ENCODE data around the gene CNOT6. TPM values are rescaled to one million over a fixed set of nuclear protein-coding genes. Genes with fewer than 3 reads are reported as not detected.

CNOT6 gene
- total RNA-seq, 1 experiment from 2014 or later = 48.8 TPM

DNA sequence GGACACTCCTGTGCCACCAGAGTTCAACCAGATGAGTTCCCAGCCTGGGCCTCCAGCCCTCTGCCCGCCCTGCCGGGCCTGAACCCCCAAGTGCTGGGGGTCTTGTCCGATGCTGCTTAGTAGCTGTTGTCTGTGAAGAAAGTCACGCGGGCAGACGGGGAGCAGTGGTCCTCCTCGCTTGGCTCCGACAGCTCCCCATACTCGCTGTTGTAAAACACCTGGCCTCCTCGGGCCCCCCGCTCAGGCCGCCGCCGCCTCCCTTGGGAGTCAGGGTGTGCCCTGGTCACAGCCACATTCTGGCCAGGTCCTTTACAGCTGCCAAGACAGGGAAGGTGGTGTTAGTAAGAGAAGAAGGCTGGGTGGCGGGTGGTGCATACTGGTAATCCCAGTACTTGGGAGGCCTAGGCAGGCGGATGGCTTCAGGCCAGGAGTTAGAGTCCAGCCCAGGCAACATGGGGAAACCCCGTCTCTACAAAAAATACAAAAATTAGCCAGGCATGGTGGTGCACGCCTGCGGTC lies 109.0 kb downstream of the CNOT6 start:
- BruUV-seq (replicated peaks) = no TSS peak

DNA sequence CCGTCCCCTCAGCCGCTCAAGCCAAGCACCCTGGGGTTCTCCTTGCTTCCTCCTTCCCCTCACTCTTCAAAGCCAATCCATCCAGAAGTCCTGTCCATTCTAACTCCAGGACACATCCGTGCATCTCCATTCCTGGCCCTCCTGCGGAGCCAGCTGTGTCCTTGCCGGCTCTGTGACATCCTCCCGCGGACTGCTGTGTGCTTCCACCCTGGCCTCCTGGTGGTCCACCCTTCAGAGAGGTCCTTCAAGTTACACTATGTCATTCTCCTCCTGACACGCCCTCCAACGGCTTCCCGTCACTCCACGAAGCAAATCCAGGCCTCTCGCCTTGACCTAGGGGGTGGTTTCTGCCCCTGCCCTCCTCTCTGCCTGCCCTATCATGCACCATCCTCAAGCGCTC lies 110.1 kb downstream of the CNOT6 start:
- CTCF ChIA-PET = interaction anchor here (0.6 kb wide), 1 partner anchor 60 kb away, joined by 4 read pairs; no protein-coding TSS in a partner anchor
- DNase-seq = no peak
- POLR2A ChIA-PET (ENCODE audit: unreplicated experiment) = no interaction called here
- no TSS peak for BruUV-seq (replicated peaks)
- H3K4me3 ChIP-seq = no peak overlapping the region
- intact Hi-C loops (cut with micrococcal nuclease; ENCODE audit: unreplicated experiment) = loop anchor here (10.0 kb wide), 1 partner anchor 399 kb away; the partner anchor contains the start of gene RASGEF1C
- no peak overlapping the region for H2AFZ ChIP-seq
- no peak for TF ChIP-seq EZH2 (IDR thresholded peaks at IDR 0.05; ENCODE audit: low read depth)
- TF ChIP-seq, protein P1, sequence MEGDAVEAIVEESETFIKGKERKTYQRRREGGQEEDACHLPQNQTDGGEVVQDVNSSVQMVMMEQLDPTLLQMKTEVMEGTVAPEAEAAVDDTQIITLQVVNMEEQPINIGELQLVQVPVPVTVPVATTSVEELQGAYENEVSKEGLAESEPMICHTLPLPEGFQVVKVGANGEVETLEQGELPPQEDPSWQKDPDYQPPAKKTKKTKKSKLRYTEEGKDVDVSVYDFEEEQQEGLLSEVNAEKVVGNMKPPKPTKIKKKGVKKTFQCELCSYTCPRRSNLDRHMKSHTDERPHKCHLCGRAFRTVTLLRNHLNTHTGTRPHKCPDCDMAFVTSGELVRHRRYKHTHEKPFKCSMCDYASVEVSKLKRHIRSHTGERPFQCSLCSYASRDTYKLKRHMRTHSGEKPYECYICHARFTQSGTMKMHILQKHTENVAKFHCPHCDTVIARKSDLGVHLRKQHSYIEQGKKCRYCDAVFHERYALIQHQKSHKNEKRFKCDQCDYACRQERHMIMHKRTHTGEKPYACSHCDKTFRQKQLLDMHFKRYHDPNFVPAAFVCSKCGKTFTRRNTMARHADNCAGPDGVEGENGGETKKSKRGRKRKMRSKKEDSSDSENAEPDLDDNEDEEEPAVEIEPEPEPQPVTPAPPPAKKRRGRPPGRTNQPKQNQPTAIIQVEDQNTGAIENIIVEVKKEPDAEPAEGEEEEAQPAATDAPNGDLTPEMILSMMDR (conservative IDR thresholded peaks at IDR 0.05) = no peak
- H3K9me3 ChIP-seq (ENCODE audit: insufficient read depth, low read depth) = no peaks in the 10 kb centered on the region
- no peaks in the 10 kb centered on the region for H3K36me3 ChIP-seq (ENCODE audit: low read depth)
- no peaks in the 10 kb centered on the region for H3K9me2 ChIP-seq (ENCODE audit: insufficient read depth)
- no peaks in the 10 kb centered on the region for H3K79me2 ChIP-seq (ENCODE audit: low read depth)
- no peak overlapping the region for H3K27ac ChIP-seq
- H3K27me3 ChIP-seq (ENCODE audit: insufficient read depth, low read depth) = peaks cover 38% of the 10 kb centered on the region
- H3F3A ChIP-seq (ENCODE audit: insufficient read depth, low read depth) = no peaks in the 10 kb centered on the region
- H3K4me1 ChIP-seq (replicated peaks; ENCODE audit: insufficient read depth) = no peaks in the 10 kb centered on the region
- no peak overlapping the region for H3K4me2 ChIP-seq
- no peaks in the 10 kb centered on the region for H4K20me1 ChIP-seq (ENCODE audit: insufficient read depth)

More for the DNA sequence above, 109.0 kb downstream of the CNOT6 start:
- no peak for TF ChIP-seq EZH2 (IDR thresholded peaks at IDR 0.05; ENCODE audit: low read depth)
- TF ChIP-seq, protein P1 (conservative IDR thresholded peaks at IDR 0.05) = no peak
- H2AFZ ChIP-seq = no peak overlapping the region
- H3K27ac ChIP-seq = no peak overlapping the region
- no peaks in the 10 kb centered on the region for H3K4me1 ChIP-seq (replicated peaks; ENCODE audit: insufficient read depth)
- ChIA-PET POLR2A (ENCODE audit: unreplicated experiment) (no interaction called here), CTCF (no interaction called here)
- H3K4me3 ChIP-seq = no peak overlapping the region
- H3K9me3 ChIP-seq (ENCODE audit: insufficient read depth, low read depth) = no peaks in the 10 kb centered on the region
- H3K79me2 ChIP-seq (ENCODE audit: low read depth) = no peaks in the 10 kb centered on the region
- intact Hi-C loops (cut with micrococcal nuclease; ENCODE audit: unreplicated experiment) = loop anchor here (10.0 kb wide), 1 partner anchor 398 kb away; the partner anchor contains the start of gene RASGEF1C
- no peaks in the 10 kb centered on the region for H3K36me3 ChIP-seq (ENCODE audit: low read depth)
- no peaks in the 10 kb centered on the region for H4K20me1 ChIP-seq (ENCODE audit: insufficient read depth)
- H3K4me2 ChIP-seq = no peak overlapping the region
- H3K27me3 ChIP-seq (ENCODE audit: insufficient read depth, low read depth) = peaks cover 32% of the 10 kb centered on the region
- no peak for DNase-seq
- H3K9me2 ChIP-seq (ENCODE audit: insufficient read depth) = no peaks in the 10 kb centered on the region
- H3F3A ChIP-seq (ENCODE audit: insufficient read depth, low read depth) = no peaks in the 10 kb centered on the region

DNA sequence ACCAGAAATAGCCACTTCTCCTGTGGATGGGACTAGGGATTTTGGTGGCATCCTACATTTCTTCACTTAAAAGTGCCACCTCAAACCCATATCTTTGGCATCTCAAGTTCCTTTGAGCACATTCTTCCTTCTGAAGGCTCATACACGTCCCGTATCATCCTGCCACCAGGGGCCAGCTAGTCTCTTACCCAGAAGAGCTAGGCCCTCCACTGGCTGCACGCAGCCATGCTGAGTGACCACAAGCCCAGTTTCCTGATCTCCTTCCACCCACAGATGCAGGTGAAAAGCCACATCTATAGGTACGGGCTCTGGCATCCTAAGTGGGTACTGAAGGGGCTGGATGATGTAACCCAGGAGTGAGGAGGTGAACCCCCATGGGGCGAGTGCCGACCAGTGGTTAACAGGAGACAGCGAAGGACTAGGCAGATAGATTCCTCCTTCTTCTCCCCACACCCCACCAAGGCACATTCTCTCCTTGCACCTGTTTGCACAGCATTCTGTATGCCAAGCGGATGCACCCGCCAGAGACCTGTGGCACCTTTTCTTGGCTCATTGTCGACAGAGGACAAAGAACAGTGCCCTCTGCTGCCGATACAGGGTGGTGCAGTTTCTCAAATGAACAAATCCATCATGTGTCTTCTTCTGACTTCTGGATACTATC lies 111.5 kb downstream of the CNOT6 start:
- no peaks in the 10 kb centered on the region for H3K79me2 ChIP-seq (ENCODE audit: low read depth)
- intact Hi-C loops (cut with micrococcal nuclease; ENCODE audit: unreplicated experiment) = loop anchor here (2.0 to 10.0 kb wide), 2 partner anchors 313 to 401 kb away; partner anchors contain the start of genes MAPK9 and RASGEF1C
- no peaks in the 10 kb centered on the region for H4K20me1 ChIP-seq (ENCODE audit: insufficient read depth)
- no peaks in the 10 kb centered on the region for H3F3A ChIP-seq (ENCODE audit: insufficient read depth, low read depth)
- H3K4me3 ChIP-seq = no peak overlapping the region
- H3K27ac ChIP-seq = no peak overlapping the region
- H3K27me3 ChIP-seq (ENCODE audit: insufficient read depth, low read depth) = peaks cover 50% of the 10 kb centered on the region
- POLR2A ChIA-PET (ENCODE audit: unreplicated experiment) = no interaction called here
- TF ChIP-seq, protein P1 (conservative IDR thresholded peaks at IDR 0.05) = peak; percentile 91
- no peak for TF ChIP-seq EZH2 (IDR thresholded peaks at IDR 0.05; ENCODE audit: low read depth)
- no peak overlapping the region for H2AFZ ChIP-seq
- BruUV-seq (replicated peaks) = no TSS peak
- H3K9me2 ChIP-seq (ENCODE audit: insufficient read depth) = no peaks in the 10 kb centered on the region
- DNase-seq = peak; percentile 53 to 64
- H3K36me3 ChIP-seq (ENCODE audit: low read depth) = no peaks in the 10 kb centered on the region
- H3K4me1 ChIP-seq (replicated peaks; ENCODE audit: insufficient read depth) = no peaks in the 10 kb centered on the region
- H3K9me3 ChIP-seq (ENCODE audit: insufficient read depth, low read depth) = no peaks in the 10 kb centered on the region
- no peak overlapping the region for H3K4me2 ChIP-seq
- CTCF ChIA-PET = interaction anchor here (0.6 kb wide), 1 partner anchor 313 kb away, joined by 10 read pairs; no protein-coding TSS in a partner anchor
